WTC11 (cell line): ENCODE results near the gene AFAP1L2. TPM values are rescaled to one million over a fixed set of nuclear protein-coding genes. Genes with fewer than 3 reads are reported as not detected.

Experiments
- ATAC-seq: fragments of 200-7000 bp; cut with Tn5 transposase; 2 replicates; pipeline ENCODE4 v1.10.0; 2021; ENCODE audit warnings: mild to moderate bottlenecking, moderate library complexity
- CTCF ChIA-PET: fragments of 300-600 bp; sonication (Branson Sonifier 250); formaldehyde crosslinking; loops from one replicate; lab custom pipeline; 2021; ENCODE audit warnings: antibody characterized with exemption; lab: Charles Lee
- POLR2A ChIA-PET: fragments of 350-600 bp; sonication (Branson Sonifier 250); formaldehyde crosslinking; loops from one replicate; lab custom pipeline; 2021; ENCODE audit warnings: antibody characterized with exemption; lab: Charles Lee
- DNase-seq: peaks from one replicate; pipeline ENCODE4 v3.0.0; 2021; ENCODE audit warnings: low spot score
- H3K27ac Mint-ChIP-seq: 2 replicates; pipeline ENCODE4 v1.8.0; 2021; ENCODE audit warnings: mixed read lengths
- H3K27me3 Mint-ChIP-seq: 2 replicates; pipeline ENCODE4 v1.8.0; 2021; ENCODE audit warnings: low read depth, mild to moderate bottlenecking, moderate library complexity, mixed read lengths
- H3K36me3 Mint-ChIP-seq: 2 replicates; pipeline ENCODE4 v1.8.0; 2021; ENCODE audit warnings: mixed read lengths
- H3K4me1 Mint-ChIP-seq: 2 replicates; pipeline ENCODE4 v1.8.0; 2022; ENCODE audit warnings: mixed read lengths
- H3K4me3 Mint-ChIP-seq: 2 replicates; pipeline ENCODE4 v1.8.0; 2021; ENCODE audit warnings: mild to moderate bottlenecking, moderate library complexity, mixed read lengths
- H3K9me3 Mint-ChIP-seq: 2 replicates; pipeline ENCODE4 v1.8.0; 2021; ENCODE audit warnings: mixed read lengths
- AFF4 ChIP-seq: sonication (generic); formaldehyde crosslinking; IDR thresholded peaks from 2 replicates; pipeline ENCODE4 v1.8.1; 2023; ENCODE audit warnings: mild to moderate bottlenecking, missing genetic modification reagents, borderline replicate concordance
- ATF1 ChIP-seq: sonication (generic); formaldehyde crosslinking; IDR thresholded peaks from 2 replicates; pipeline ENCODE4 v1.8.1; 2023; ENCODE audit warnings: mild to moderate bottlenecking, moderate library complexity, missing genetic modification reagents
- FOXP1 ChIP-seq: sonication (generic); formaldehyde crosslinking; IDR thresholded peaks from 2 replicates; pipeline ENCODE4 v1.8.0; 2022; ENCODE audit warnings: missing genetic modification reagents, mild to moderate bottlenecking, moderate library complexity, borderline replicate concordance
- GABPB1 ChIP-seq: sonication (generic); formaldehyde crosslinking; IDR thresholded peaks from 2 replicates; pipeline ENCODE4 v1.8.1; 2023; ENCODE audit warnings: mild to moderate bottlenecking, missing genetic modification reagents
- GRHL2 ChIP-seq: fragments of 250-450 bp; sonication (Bioruptor Pico); IDR thresholded peaks from 2 replicates; pipeline ENCODE4 v1.8.0; 2022; ENCODE audit warnings: mild to moderate bottlenecking, moderate library complexity; ENCODE audit not compliant: insufficient replicate concordance, severe bottlenecking
- KAT7 ChIP-seq: sonication (generic); formaldehyde crosslinking; IDR thresholded peaks from 2 replicates; pipeline ENCODE4 v1.8.1; 2023; ENCODE audit warnings: missing genetic modification reagents, mild to moderate bottlenecking, borderline replicate concordance
- MYBL2 ChIP-seq: sonication (generic); formaldehyde crosslinking; IDR thresholded peaks from 2 replicates; pipeline ENCODE4 v1.8.1; 2023; ENCODE audit warnings: mild to moderate bottlenecking, moderate library complexity, missing genetic modification reagents
- NFATC4 ChIP-seq: fragments of 250-450 bp; sonication (Bioruptor Pico); IDR thresholded peaks from 2 replicates; pipeline ENCODE4 v1.9.0; 2021; ENCODE audit warnings: mild to moderate bottlenecking
- NFE2L1 ChIP-seq: sonication (generic); formaldehyde crosslinking; IDR thresholded peaks from 2 replicates; pipeline ENCODE4 v1.8.1; 2023; ENCODE audit warnings: missing genetic modification reagents
- NFYB ChIP-seq: sonication (generic); formaldehyde crosslinking; conservative IDR thresholded peaks from 2 replicates; pipeline ENCODE4 v1.8.0; 2022; ENCODE audit warnings: low read depth, missing genetic modification reagents
- PREB ChIP-seq: sonication (generic); formaldehyde crosslinking; IDR thresholded peaks from 2 replicates; pipeline ENCODE4 v1.8.1; 2022; ENCODE audit warnings: mild to moderate bottlenecking, missing genetic modification reagents, moderate library complexity, borderline replicate concordance
- RELA ChIP-seq: sonication (generic); formaldehyde crosslinking; IDR thresholded peaks from 2 replicates; pipeline ENCODE4 v1.8.1; 2022; ENCODE audit warnings: missing genetic modification reagents, mild to moderate bottlenecking, borderline replicate concordance
- SMAD3 ChIP-seq: sonication (generic); formaldehyde crosslinking; IDR thresholded peaks from 2 replicates; pipeline ENCODE4 v1.8.0; 2022; ENCODE audit warnings: missing genetic modification reagents, mild to moderate bottlenecking, borderline replicate concordance
- TEAD1 ChIP-seq: sonication (generic); formaldehyde crosslinking; IDR thresholded peaks from 2 replicates; pipeline ENCODE4 v1.8.0; 2022; ENCODE audit warnings: mild to moderate bottlenecking, missing genetic modification reagents
- ZBTB21 ChIP-seq: sonication (generic); formaldehyde crosslinking; IDR thresholded peaks from 2 replicates; pipeline ENCODE4 v1.8.1; 2023; ENCODE audit warnings: mild to moderate bottlenecking, missing genetic modification reagents, borderline replicate concordance
- ZMAT4 ChIP-seq: fragments of 250-450 bp; sonication (Bioruptor Pico); IDR thresholded peaks from 2 replicates; pipeline ENCODE4 v1.9.0; 2021; ENCODE audit warnings: mild to moderate bottlenecking
- ZNF423 ChIP-seq: fragments of 250-450 bp; sonication (Bioruptor Pico); IDR thresholded peaks from 2 replicates; pipeline ENCODE4 v2.1.2; 2022; ENCODE audit warnings: mild to moderate bottlenecking, moderate library complexity
- ZNF512 ChIP-seq: sonication (generic); formaldehyde crosslinking; IDR thresholded peaks from 2 replicates; pipeline ENCODE4 v1.8.1; 2022; ENCODE audit warnings: missing genetic modification reagents, borderline replicate concordance
- ZNF671 ChIP-seq: fragments of 250-450 bp; sonication (Bioruptor Pico); IDR thresholded peaks from 2 replicates; pipeline ENCODE4 v1.8.0; 2021; ENCODE audit warnings: mild to moderate bottlenecking
- total RNA-seq: library from RNA; stranded (reverse); gene quantifications from 3 replicates; pipeline ENCODE4 v1.2.3, GENCODE V29; 2021
- TF ChIP-seq, protein P1 (sequence below): sonication (generic); formaldehyde crosslinking; IDR thresholded peaks from 2 replicates; pipeline ENCODE4 v1.8.0; 2022; ENCODE audit warnings: mild to moderate bottlenecking, missing genetic modification reagents

The AFAP1L2 gene
- total RNA-seq, 1 experiment from 2014 or later, result 5.0 TPM

- no peak for DNase-seq
- Mint-ChIP-seq H3K27ac (no peak overlapping the region), H3K4me3 (no peak overlapping the region), H3K9me3 (no peaks in the 10 kb centered on the region), H3K27me3 (no peaks in the 10 kb centered on the region), H3K36me3 (no peaks in the 10 kb centered on the region), H3K4me1 (no peaks in the 10 kb centered on the region)
- ChIA-PET CTCF (interaction anchor here (1.4 to 1.8 kb wide), 2 partner anchors 23 to 177 kb away, joined by 5 to 9 read pairs; no protein-coding TSS in a partner anchor), POLR2A (no interaction called here)
- no peak for ATAC-seq
- TF ChIP-seq ZNF671 (no peak), RELA (CRISPR knock-in tag) (no peak), PREB (no peak), ZMAT4 (no peak), MYBL2 (CRISPR knock-in tag) (no peak), FOXP1 (no peak), ZBTB21 (CRISPR knock-in tag) (no peak), ZNF423 (no peak), GABPB1 (no peak), NFATC4 (CRISPR knock-in tag) (no peak)
Measured at GRCh38 chr10:114281461-114281860, 122.8 kb downstream of the AFAP1L2 start.

- Mint-ChIP-seq H3K36me3 (no peaks in the 10 kb centered on the region), H3K27ac (no peak overlapping the region), H3K4me3 (no peak overlapping the region), H3K4me1 (no peaks in the 10 kb centered on the region), H3K27me3 (no peaks in the 10 kb centered on the region), H3K9me3 (no peaks in the 10 kb centered on the region)
- ATAC-seq (no peak), DNase-seq (no peak)
- CTCF ChIA-PET, result interaction anchor here (1.4 to 1.8 kb wide), 2 partner anchors 23 to 178 kb away, joined by 5 to 9 read pairs; no protein-coding TSS in a partner anchor
- TF ChIP-seq TEAD1 (CRISPR knock-in tag), result no peak
- TF ChIP-seq, protein P1, sequence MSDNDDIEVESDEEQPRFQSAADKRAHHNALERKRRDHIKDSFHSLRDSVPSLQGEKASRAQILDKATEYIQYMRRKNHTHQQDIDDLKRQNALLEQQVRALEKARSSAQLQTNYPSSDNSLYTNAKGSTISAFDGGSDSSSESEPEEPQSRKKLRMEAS, result no peak
- no peak for TF ChIP-seq NFATC4 (CRISPR knock-in tag)
- TF ChIP-seq NFE2L1 (CRISPR knock-in tag), result no peak
- no peak for TF ChIP-seq KAT7 (CRISPR knock-in tag)
- no peak for TF ChIP-seq NFYB (CRISPR knock-in tag)
- TF ChIP-seq RELA (CRISPR knock-in tag), result no peak
- no peak for TF ChIP-seq SMAD3 (CRISPR knock-in tag)
- TF ChIP-seq GRHL2, result no peak
- no peak for TF ChIP-seq ZNF512 (CRISPR knock-in tag)
- POLR2A ChIA-PET, result no interaction called here
Measured at GRCh38 chr10:114281006-114281405, 123.3 kb downstream of the AFAP1L2 start.

- no peak for DNase-seq
- H3K4me1 Mint-ChIP-seq, result no peaks in the 10 kb centered on the region
- ATAC-seq, result no peak
- ChIA-PET CTCF (interaction anchor here (1.8 kb wide), 1 partner anchor 24 kb away, joined by 9 read pairs; no protein-coding TSS in a partner anchor), POLR2A (no interaction called here)
- no peaks in the 10 kb centered on the region for H3K36me3 Mint-ChIP-seq
- H3K4me3 Mint-ChIP-seq, result no peak overlapping the region
- no peak for TF ChIP-seq AFF4 (CRISPR knock-in tag)
- no peak for TF ChIP-seq ATF1 (CRISPR knock-in tag)
- no peaks in the 10 kb centered on the region for H3K9me3 Mint-ChIP-seq
- no peak overlapping the region for H3K27ac Mint-ChIP-seq
- no peaks in the 10 kb centered on the region for H3K27me3 Mint-ChIP-seq
Measured at GRCh38 chr10:114279901-114280644, 124.2 kb downstream of the AFAP1L2 start.
